Left ventricle myocardium superior (tissue), 1 donor: Measurements from ENCODE around the gene MAFG. TPM values are rescaled to one million over a fixed set of nuclear protein-coding genes. Genes with fewer than 3 reads are reported as not detected.
A peak's percentile ranks its signal among the peaks of the same experiment; 100 is the strongest.

ENCODE experiments used
- ATAC-seq: fragments of 200-7000 bp; cut with Tn5 transposase; one replicate; pipeline ENCODE4 v1.9.1; 2020; ENCODE audit warnings: mild to moderate bottlenecking, moderate library complexity
- DNase-seq: peaks from one replicate; pipeline ENCODE4 v3.0.0-alpha.2; 2020
- intact Hi-C: fragments of 100-400 bp; cut with micrococcal nuclease; formaldehyde crosslinking; loops from one replicate; pipeline ENCODE4 v1.11.0; 2022
- total RNA-seq: library from RNA; stranded (reverse); fragmentation: NEBNext Ultra II Directional; extraction: Animal tissue kit (Norgen Biotek cat#: 25700); gene quantifications from one replicate; pipeline ENCODE4 v1.2.1, GENCODE V29; 2021
- donor health status: DM: no; HTN: yes; CAD: no; lungs with severe emphysema.

The MAFG gene
- total RNA-seq, 1 donor from 2014 or later: 27.5 TPM

- intact Hi-C loops: no loop called here
- DNase-seq: no peak
- ATAC-seq: no peak
Observed at GRCh38 chr17:81903415-81903831, 24.1 kb downstream of the MAFG start.

GRCh38 chr17:81902653-81903414, 24.7 kb downstream of the MAFG start:
- intact Hi-C loops: no loop called here
- peak; percentile 4 for ATAC-seq

GRCh38 chr17:81902023-81902652, 25.4 kb downstream of the MAFG start, which contains the start of gene NPB:
Gene NPB, plus strand, starts transcription at chr17:81902238. Its CDS starts 40 bp downstream, at chr17:81902278.
- intact Hi-C loops: no loop called here
- DNase-seq (peak; percentile 62), ATAC-seq (peak; percentile 73)

More at GRCh38 chr17:81902653-81903414, 24.7 kb downstream of the MAFG start:
- no peak for DNase-seq

GRCh38 chr17:81901167-81902022, 26.1 kb downstream of the MAFG start:
- ATAC-seq (peak; percentile 6), DNase-seq (no peak)
- intact Hi-C loops: no loop called here

- DNase-seq (no peak), ATAC-seq (no peak)
- intact Hi-C loops: no loop called here
Observed at GRCh38 chr17:81900181-81900820, 27.2 kb downstream of the MAFG start.

- no peak for DNase-seq
- intact Hi-C loops: no loop called here
- ATAC-seq: no peak
Observed at GRCh38 chr17:81899514-81900166, 27.9 kb downstream of the MAFG start.

- intact Hi-C loops: no loop called here
- no peak for DNase-seq
- ATAC-seq: no peak
Observed at GRCh38 chr17:81898885-81899284, 28.6 kb downstream of the MAFG start.

GRCh38 chr17:81898029-81898866, 29.3 kb downstream of the MAFG start:
- no peak for DNase-seq
- intact Hi-C loops: no loop called here
- no peak for ATAC-seq

- ATAC-seq: no peak
- no peak for DNase-seq
- intact Hi-C loops: no loop called here
Observed at GRCh38 chr17:81895400-81895799, 32.1 kb downstream of the MAFG start.

GRCh38 chr17:81891303-81891552, 36.3 kb downstream of the MAFG start:
- ATAC-seq (no peak), DNase-seq (no peak)
- intact Hi-C loops: no loop called here

GRCh38 chr17:81890447-81891302, 36.9 kb downstream of the MAFG start:
- ATAC-seq (no peak), DNase-seq (no peak)
- intact Hi-C loops: no loop called here

GRCh38 chr17:81889602-81890001, 37.9 kb downstream of the MAFG start:
- no peak for ATAC-seq
- intact Hi-C loops: no loop called here
- no peak for DNase-seq

- no peak for DNase-seq
- ATAC-seq: no peak
- intact Hi-C loops: no loop called here
Observed at GRCh38 chr17:81888988-81889595, 38.4 kb downstream of the MAFG start.

- no peak for DNase-seq
- intact Hi-C loops: no loop called here
- ATAC-seq: no peak
Observed at GRCh38 chr17:81888105-81888987, 39.2 kb downstream of the MAFG start.

GRCh38 chr17:81885869-81886548, 41.5 kb downstream of the MAFG start:
- ATAC-seq: no peak
- intact Hi-C loops: no loop called here
- no peak for DNase-seq

GRCh38 chr17:81885454-81885853, 42.1 kb downstream of the MAFG start:
- ATAC-seq (no peak), DNase-seq (no peak)
- intact Hi-C loops: no loop called here
